ENCODE data around the gene RPL41.
"Not testable (repeated sequence)": the region's sequence is repeated elsewhere in the genome, so short reads cannot be mapped to it uniquely, and the experiment has no call there.

The RPL41 gene

GRCh38 chr12:56116267-56117081, at the start of gene RPL41:
Gene RPL41, plus strand, starts transcription at chr12:56116633.
- peak; percentile 94 for DNase-seq

DNA sequence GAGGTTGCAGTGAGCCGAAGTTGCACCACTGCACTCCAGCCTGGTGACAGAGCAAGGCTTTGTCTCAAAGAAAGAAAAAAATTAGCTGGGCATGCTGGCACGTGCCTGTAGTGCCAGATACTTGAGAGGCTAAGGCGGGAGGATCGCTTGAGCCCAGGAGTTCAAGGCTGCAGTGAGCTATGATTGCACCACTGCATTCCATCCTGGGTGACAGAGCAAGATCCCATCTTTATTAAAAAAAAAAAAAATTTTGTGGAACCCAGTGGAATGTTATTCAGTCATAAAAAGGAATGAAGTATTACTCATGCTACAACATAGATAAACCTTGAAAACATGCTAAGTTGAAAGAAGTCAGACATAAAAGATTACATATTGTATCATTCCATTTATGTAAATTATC, 44.8 kb upstream of the RPL41 start:
- no peak for DNase-seq

- no peak for DNase-seq
Measured at GRCh38 chr12:56074396-56074795, 42.0 kb upstream of the RPL41 start.

GRCh38 chr12:56077966-56078365, 38.5 kb upstream of the RPL41 start:
- not testable (repeated sequence) for DNase-seq

DNA sequence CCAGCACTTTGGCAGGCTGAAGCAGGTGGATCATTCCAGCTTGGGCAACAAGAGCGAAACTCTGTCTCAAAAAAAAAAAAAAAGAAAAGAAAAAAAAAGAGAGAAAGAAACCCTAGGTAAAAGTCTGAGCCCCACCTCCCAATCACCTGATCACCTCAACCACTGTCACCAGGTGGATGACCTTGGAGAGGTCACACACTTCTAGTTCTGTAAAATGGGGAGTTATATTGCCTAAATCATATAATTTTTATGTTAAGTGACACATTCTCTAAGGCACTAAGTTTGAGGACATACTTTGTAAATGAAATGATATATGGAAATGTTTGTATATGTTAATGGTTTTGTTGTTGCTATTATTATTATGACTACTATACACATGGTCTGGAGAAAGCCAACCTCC, 38.0 kb upstream of the RPL41 start:
- DNase-seq, result no peak

- peak; percentile 70 for DNase-seq
Measured at GRCh38 chr12:56078931-56079722, 37.3 kb upstream of the RPL41 start.

- DNase-seq, result peak; percentile 84
Measured at GRCh38 chr12:56079723-56080555, 36.5 kb upstream of the RPL41 start, which contains the start of gene ERBB3. Gene ERBB3, plus strand, starts transcription at chr12:56080165. Its CDS starts 136 bp downstream, at chr12:56080301.

GRCh38 chr12:56080556-56081138, 35.8 kb upstream of the RPL41 start:
- DNase-seq, result no peak

- no peak for DNase-seq
Measured at GRCh38 chr12:56081393-56082347, 34.8 kb upstream of the RPL41 start.

GRCh38 chr12:56082382-56082781, 34.1 kb upstream of the RPL41 start:
- no peak for DNase-seq

GRCh38 chr12:56082967-56083366, 33.5 kb upstream of the RPL41 start:
- DNase-seq, result no peak

DNA sequence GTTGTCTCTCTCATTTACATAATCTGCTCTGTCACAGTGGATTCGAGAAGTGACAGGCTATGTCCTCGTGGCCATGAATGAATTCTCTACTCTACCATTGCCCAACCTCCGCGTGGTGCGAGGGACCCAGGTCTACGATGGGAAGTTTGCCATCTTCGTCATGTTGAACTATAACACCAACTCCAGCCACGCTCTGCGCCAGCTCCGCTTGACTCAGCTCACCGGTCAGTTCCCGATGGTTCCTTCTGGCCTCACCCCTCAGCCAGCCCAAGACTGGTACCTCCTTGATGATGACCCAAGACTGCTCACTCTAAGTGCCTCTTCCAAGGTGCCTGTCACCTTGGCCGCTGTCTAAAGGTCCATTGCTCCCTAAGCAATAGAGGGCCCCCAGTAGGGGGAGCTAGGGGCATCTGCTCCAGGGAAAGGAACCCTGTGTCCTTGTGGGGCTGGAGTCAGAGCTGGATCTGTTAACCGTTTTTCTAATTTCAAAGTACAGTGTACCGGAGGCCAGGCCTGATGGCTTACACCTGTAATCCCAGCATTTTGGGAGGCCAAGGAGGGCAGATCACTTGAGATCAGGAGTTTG, 31.4 kb upstream of the RPL41 start:
- peak; percentile 45 for DNase-seq

DNA sequence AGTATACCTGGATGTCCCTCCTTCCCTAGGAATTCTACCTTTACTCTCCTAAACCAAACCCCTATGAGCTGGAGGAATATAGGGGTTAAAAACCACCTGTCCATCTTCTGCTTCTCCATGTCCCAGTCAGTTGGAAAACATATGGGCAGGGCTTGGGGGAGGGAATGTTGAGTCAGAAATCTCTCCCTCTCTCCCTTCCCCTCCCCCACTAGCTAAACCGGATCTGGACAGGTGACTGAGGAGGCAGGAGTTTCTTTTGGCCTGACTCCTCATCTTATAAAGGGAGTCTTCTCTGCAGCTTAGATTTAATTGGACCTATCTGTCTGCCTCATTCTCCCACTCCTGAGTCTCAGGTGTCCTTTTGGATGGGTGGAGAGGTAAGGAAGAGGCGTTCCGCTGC, 30.3 kb upstream of the RPL41 start:
- DNase-seq, result no peak

GRCh38 chr12:56086608-56087007, 29.8 kb upstream of the RPL41 start:
- DNase-seq, result no peak

- no peak for DNase-seq
Measured at GRCh38 chr12:56087220-56087619, 29.2 kb upstream of the RPL41 start.

GRCh38 chr12:56097738-56098137, 18.7 kb upstream of the RPL41 start:
- no peak for DNase-seq

DNA sequence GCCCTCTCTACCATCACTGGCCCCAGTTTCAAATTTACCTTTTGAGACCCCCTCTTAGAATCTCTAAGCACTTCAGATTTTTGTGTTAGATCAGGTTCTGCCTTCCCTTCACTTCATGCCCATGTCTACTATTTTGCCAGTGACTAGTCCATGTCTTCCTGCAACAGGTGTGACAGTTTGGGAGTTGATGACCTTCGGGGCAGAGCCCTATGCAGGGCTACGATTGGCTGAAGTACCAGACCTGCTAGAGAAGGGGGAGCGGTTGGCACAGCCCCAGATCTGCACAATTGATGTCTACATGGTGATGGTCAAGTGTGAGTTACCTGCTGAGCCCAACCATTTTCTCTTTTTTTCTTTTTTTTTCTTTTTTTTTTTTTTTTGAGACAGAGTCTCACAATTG, 17.8 kb upstream of the RPL41 start:
- no peak for DNase-seq

- no peak for DNase-seq
Measured at GRCh38 chr12:56099787-56100186, 16.6 kb upstream of the RPL41 start.

DNA sequence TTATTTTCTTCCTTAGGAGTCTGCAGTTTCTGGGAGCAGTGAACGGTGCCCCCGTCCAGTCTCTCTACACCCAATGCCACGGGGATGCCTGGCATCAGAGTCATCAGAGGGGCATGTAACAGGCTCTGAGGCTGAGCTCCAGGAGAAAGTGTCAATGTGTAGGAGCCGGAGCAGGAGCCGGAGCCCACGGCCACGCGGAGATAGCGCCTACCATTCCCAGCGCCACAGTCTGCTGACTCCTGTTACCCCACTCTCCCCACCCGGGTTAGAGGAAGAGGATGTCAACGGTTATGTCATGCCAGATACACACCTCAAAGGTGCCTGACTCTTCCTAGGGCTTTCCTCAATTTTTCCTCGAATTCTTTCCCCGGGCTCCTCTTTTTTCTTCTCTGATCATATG, 15.4 kb upstream of the RPL41 start:
- no peak for DNase-seq

- no peak for DNase-seq
Measured at GRCh38 chr12:56102683-56103065, 13.8 kb upstream of the RPL41 start.

- no peak for DNase-seq
Measured at GRCh38 chr12:56103066-56103711, 13.2 kb upstream of the RPL41 start.
